H54 (cell line): ENCODE measurements around the gene ZNF862.
"Not testable (repeated sequence)": the region's sequence is repeated elsewhere in the genome, so short reads cannot be mapped to it uniquely, and the experiment has no call there.

Source experiments
- DNase-seq: peaks from one replicate; pipeline ENCODE4 v3.0.0; 2011; ENCODE audit warnings: low spot score, mixed read lengths; ENCODE audit not compliant: insufficient read length
- FAIRE-seq: peaks from 3 replicates; lab custom pipeline; 2011; peaks lifted over from hg19 to GRCh38; lab: Jason Lieb, UNC
- POLR2A ChIP-seq: IDR thresholded peaks from 2 replicates; pipeline ENCODE4 v1.6.1; 2011; ENCODE audit warnings: low read depth, mild to moderate bottlenecking, low read length

ZNF862 gene

GRCh38 chr7:149824301-149824741, 13.9 kb upstream of the ZNF862 start:
- no peak for TF ChIP-seq POLR2A
- DNase-seq: no peak
- FAIRE-seq: no peak

DNA sequence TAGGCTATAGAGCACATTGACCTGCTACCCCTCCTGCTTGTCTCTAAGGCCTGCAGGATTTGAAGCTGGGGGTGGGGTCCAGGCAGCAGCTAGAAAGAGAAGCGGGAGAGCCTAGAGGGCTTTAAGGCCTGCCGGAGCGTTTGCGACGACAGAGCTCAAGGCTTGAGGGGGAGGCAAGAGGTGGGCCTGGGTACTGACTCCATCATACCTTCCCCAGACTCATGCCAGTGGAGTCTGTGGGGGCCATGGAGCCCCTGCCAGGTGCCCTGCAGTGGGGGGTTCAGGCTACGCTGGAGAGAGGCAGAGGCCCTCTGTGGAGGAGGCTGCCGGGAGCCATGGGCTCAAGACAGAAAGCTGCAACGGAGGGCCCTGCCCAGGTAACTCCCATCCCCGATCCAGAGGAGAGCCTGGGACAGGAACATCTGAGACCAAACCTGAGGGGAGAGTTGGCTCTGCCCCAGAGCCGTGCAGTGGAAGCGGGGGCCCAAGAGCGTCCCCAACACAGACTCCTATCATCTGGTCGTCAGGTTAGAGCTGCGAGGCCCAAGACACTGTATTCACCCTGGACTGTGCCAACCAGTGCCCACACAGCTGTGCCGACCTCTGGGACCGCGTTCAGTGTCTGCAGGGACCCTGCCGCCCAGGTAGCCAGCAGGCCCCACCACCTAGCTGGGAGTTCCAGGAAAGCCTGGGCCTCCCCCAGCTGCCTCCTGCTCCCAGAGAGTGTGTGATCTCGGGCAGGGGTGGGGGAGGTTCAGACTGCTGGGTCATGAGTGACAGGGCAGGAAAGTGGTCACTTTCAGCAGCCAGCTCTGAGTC, 13.2 kb upstream of the ZNF862 start:
- FAIRE-seq (no peak), DNase-seq (no peak)
- TF ChIP-seq POLR2A: no peak

DNA sequence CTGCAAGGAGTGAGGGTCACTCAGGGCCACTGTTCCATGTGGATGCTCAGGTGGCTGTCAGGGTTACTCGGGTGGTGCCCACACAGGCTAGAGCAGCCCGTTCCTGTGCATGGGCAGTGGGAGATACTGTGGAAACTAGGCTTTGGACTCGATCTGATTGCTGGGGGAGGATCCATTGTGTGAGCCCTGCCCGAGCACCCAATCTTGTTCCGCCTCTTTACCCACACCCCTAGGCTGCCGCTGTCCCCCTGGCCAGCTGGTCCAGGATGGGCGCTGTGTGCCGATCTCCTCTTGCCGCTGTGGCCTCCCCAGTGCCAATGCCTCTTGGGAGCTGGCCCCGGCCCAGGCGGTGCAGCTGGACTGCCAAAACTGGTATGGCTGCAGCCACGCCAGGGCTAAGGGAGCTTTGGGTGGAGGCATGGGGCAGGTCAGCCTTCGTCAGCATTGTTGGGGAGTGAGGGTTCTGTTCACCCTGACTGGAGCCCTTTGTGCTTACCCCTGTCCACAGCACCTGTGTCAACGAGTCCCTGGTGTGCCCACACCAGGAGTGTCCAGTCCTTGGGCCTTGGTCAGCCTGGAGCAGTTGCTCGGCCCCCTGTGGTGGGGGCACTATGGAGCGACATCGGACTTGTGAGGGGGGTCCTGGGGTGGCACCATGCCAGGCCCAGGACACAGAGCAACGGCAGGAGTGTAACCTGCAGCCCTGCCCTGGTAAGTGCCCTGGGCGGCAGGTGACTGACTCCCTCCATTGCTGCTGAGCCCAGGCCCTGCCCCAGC, 12.4 kb upstream of the ZNF862 start:
- no peak for FAIRE-seq
- no peak for DNase-seq
- no peak for TF ChIP-seq POLR2A

DNA sequence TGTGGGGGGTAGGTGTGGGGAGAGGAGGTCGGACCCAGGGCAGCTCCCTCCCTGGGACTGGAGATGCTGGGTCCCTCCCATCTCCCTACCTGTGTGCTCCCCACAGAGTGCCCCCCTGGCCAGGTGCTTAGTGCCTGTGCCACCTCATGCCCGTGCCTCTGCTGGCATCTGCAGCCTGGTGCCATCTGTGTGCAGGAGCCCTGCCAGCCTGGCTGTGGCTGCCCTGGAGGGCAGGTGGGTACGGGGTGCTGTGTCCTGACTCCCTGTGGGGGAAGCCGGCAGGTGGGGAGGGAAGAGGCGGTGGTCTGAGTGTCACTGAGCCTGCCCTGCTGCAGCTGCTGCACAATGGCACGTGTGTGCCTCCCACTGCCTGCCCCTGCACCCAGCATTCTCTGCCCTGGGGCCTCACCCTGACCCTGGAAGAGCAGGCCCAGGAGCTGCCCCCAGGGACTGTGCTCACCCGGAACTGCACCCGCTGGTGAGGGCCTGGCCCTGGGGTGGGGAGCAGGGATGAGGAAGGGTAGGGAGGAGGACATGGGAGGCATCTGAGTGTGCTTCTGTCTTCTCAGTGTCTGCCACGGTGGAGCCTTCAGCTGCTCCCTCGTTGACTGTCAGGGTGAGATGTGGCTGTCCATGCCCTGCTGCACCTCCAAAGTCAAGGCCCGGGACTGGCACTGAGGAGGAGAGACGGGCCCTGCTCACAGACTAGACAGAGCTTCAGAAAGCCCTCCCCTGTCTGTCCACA, 11.7 kb upstream of the ZNF862 start:
- FAIRE-seq (no peak), DNase-seq (no peak)
- no peak for TF ChIP-seq POLR2A

DNA sequence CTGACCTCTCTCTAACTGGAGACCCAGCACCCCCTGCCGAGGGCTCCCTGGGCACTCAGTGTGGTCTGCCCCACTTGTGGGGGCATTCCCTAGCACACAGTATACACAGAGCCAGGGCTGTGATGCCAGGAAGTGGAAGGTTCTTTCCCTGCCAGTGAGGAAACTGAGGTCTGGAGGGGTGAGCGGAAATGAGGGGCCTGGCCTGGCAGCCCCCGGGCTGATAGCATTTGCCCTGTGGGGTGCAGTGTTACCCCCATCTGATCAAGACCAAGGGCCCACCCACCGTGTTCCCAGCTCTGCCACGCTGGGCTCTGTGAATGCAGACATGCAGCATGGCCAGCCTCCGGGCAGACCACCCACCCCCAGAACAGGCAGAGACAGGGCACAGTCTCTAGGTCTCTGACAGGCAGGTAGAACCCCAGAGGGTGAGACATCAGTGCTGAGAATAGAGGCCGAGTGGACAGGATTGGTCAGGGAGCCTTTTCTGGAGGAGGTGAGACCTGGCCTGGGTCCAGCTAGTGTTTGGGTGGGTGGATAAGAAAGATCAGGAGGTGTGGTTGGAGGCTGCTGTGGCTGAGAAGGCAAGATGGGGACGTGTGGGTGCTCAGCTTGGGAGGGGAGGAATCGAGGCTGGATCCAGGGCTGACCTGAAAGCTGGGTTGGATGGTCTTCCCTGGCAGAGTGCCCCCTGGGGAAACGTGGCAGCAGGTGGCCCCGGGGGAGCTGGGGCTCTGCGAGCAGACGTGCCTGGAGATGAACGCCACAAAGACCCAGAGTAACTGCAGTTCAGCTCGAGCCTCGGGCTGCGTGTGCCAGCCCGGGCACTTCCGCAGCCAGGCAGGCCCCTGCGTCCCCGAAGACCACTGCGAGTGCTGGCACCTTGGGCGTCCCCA, 10.8 kb upstream of the ZNF862 start:
- no peak for FAIRE-seq

DNA sequence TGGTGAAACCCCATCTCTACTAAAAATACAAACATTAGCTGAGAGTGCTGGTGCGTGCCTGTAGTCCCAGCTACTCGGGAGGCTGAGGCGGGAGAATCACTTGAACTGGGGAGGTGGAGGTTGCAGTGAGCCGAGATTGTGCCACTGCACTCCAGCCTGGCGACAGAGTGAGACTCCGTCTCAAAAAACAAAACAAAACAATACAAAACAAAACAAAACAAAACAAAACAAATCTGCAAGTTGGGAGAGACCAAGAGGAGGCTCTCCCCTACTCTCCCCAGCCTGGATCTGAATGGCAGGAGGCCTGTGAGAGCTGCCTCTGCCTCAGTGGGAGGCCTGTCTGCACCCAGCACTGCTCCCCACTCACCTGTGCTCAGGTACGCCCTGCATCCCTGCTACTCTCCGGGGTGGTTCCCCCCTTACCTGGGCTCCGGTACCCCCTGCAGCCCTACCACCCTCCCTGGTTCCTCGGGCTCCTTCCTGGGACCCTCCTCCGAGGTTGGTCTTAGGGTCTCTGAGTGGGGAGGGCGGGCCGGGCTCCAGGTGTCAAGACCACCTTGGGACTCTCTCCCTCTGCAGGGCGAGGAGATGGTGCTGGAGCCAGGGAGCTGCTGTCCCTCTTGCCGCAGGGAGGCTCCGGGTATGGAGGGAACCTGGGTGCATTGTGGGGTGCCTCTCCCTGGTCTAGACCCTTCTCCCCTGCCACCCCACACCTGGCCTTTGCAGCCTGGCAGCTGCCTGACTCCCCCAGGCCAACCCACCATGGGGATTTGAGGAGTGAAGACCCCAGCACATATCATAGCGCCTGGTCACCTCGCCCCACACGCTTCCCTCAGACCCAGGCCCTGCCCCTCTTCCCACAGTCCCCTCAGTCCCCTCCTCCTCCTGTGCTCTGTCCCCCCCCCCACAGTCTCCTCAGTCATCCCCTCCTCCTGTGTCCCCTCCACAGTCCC, 9.5 kb upstream of the ZNF862 start:
- FAIRE-seq: no peak
- no peak for DNase-seq
- no peak for TF ChIP-seq POLR2A

More for the DNA sequence above, 10.8 kb upstream of the ZNF862 start:
- TF ChIP-seq POLR2A: no peak
- no peak for DNase-seq

DNA sequence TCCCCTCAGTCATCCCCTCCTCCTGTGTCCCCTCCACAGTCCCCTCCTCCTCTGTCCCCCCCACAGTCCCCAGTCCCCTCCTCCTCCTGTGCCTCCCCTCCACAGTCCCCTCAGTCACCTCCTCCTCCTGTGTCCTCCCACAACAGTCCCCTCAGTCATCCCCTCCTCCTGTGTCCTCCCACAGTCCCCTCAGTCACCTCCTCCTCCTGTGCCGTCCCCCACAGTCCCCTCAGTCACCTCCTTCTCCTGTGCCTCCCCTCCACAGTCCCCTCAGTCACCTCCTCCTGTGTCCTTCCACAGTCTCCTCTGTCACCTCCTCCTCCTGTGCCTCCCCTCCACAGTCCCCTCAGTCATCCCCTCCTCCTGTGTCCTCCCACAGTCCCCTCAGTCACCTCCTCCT, 7.6 kb upstream of the ZNF862 start:
- FAIRE-seq, DNase-seq: not testable (repeated sequence)

- FAIRE-seq (no peak), DNase-seq (no peak)
- TF ChIP-seq POLR2A: no peak
Measured at GRCh38 chr7:149830997-149831740, 7.0 kb upstream of the ZNF862 start.

- TF ChIP-seq POLR2A: no peak
- no peak for FAIRE-seq
- no peak for DNase-seq
Measured at GRCh38 chr7:149831741-149832219, 6.4 kb upstream of the ZNF862 start.

DNA sequence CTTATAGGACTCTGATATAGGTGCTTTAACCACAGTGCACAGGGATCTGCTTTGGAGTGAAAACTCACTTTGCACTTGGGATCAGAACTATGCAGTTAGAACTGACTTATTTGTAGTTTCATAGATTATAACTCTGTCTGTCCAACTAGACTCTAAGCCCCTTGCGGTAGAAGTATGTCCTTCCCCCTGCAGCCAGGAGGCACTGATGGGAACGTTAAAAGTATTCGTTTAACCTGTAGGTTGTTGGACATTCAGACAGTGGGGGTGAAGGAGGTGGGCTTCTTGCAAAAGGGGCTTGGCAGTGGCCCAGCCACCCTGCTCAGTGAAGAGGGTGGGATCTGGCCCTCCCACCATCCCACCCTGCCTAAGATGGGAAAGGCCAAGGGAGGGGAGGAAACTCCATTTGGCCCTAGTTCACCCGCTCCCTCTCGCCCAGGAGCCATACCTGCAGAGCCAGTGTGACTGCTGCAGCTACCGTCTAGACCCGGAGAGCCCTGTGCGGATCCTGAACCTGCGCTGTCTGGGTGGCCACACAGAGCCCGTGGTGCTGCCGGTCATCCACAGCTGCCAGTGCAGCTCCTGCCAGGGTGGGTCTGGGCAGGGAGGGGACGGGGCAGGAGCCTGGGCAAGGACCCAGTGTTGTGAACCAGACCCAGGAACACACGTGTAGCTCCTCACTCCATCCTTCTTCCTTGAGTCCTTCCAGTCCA, 5.7 kb upstream of the ZNF862 start:
- FAIRE-seq: no peak
- DNase-seq: no peak
- TF ChIP-seq POLR2A: no peak
